Astrocyte (in vitro differentiated cells and primary cell): Measurements from ENCODE around the gene VENTX.

Experiments used
- EZH2 ChIP-seq: IDR thresholded peaks from 2 replicates; pipeline ENCODE4 v1.6.1; 2012; ENCODE audit warnings: mild to moderate bottlenecking, low read length, inconsistent platforms; ENCODE audit not compliant: insufficient read depth
- TF ChIP-seq, protein P1 (sequence below): IDR thresholded peaks from 2 replicates; pipeline ENCODE4 v1.5.1; 2011; ENCODE audit warnings: low read depth, mild to moderate bottlenecking, inconsistent platforms, low read length, moderate library complexity; ENCODE audit not compliant: insufficient read depth

- TF ChIP-seq, protein P1, sequence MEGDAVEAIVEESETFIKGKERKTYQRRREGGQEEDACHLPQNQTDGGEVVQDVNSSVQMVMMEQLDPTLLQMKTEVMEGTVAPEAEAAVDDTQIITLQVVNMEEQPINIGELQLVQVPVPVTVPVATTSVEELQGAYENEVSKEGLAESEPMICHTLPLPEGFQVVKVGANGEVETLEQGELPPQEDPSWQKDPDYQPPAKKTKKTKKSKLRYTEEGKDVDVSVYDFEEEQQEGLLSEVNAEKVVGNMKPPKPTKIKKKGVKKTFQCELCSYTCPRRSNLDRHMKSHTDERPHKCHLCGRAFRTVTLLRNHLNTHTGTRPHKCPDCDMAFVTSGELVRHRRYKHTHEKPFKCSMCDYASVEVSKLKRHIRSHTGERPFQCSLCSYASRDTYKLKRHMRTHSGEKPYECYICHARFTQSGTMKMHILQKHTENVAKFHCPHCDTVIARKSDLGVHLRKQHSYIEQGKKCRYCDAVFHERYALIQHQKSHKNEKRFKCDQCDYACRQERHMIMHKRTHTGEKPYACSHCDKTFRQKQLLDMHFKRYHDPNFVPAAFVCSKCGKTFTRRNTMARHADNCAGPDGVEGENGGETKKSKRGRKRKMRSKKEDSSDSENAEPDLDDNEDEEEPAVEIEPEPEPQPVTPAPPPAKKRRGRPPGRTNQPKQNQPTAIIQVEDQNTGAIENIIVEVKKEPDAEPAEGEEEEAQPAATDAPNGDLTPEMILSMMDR: no peak
- no peak for TF ChIP-seq EZH2
Observed at GRCh38 chr10:133207627-133208026, 30.0 kb upstream of the VENTX start.
